GM12892 (cell line): ENCODE data around the gene FGFR2.

Experiments used
- DNase-seq: peaks from one replicate; pipeline ENCODE4 v3.0.0; 2011; ENCODE audit not compliant: insufficient read length
- FAIRE-seq: peaks from 2 replicates; lab custom pipeline; 2011; peaks lifted over from hg19 to GRCh38; lab: Jason Lieb, UNC
- POLR2A ChIP-seq: IDR thresholded peaks from 2 replicates; pipeline ENCODE4 v1.6.1; 2011; ENCODE audit warnings: low read depth, low read length, control low read depth
- POLR2AphosphoS5 ChIP-seq: IDR thresholded peaks from 2 replicates; pipeline ENCODE4 v1.6.1; 2011; ENCODE audit warnings: low read depth, low read length, control low read depth
- TAF1 ChIP-seq: IDR thresholded peaks from 2 replicates; pipeline ENCODE4 v1.6.1; 2011; ENCODE audit warnings: low read depth, mild to moderate bottlenecking, control low read depth, low read length, borderline replicate concordance

Gene FGFR2

DNA sequence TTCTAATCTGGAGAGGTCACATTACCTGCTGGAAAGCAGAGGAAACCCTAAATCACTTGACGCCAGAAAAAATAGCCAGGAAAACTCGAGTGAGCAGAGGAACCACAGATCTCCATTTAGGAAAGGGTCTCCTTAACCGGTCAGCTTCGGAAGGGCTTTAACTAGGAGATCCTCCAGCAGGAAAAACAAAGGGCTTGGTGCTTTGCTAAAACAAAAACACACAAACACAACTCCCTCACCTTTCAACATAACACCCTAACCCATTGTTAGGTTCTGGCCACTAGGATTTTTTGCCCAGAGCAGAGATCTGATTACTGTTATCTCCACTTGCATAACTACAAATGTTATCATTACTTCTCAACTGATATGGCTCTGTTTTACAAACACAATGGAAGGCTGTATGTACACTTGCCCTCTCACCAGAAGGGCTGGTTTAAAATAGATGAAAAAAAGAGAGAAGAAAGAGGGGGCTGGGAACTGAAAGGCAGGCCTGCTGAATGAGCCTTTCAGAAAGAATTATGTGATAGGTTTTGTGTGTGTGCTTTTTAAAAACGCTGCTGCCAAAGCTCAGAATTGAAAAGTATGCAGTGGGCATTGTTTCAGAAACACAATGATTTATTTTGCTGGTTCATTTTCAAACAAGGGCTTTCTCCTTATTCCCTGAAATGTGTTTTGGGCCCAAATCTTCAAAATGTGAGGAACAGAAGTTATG is 161.5 kb downstream of the FGFR2 start:
- DNase-seq (no peak), FAIRE-seq (no peak)
- TF ChIP-seq POLR2AphosphoS5 (no peak), POLR2A (no peak), TAF1 (no peak)

DNA sequence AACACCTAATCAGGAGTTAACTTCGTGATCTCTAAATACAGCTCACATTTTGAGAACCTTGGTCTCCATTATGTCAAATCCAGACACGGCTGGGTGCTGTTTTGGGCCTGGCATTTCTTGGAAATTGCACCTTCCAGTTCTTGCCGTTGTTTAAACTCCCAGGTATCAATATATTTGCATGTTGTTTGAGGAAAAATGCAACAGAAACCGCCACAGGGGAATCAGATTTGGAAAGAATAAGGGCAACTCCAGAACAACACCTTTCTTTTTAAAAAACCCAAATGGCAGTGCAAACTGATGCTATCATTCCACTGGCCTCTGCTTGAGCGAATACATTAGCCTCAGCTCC is 162.0 kb downstream of the FGFR2 start:
- no peak for DNase-seq
- no peak for FAIRE-seq
- no peak for TF ChIP-seq POLR2AphosphoS5
- no peak for TF ChIP-seq TAF1
- no peak for TF ChIP-seq POLR2A

DNA sequence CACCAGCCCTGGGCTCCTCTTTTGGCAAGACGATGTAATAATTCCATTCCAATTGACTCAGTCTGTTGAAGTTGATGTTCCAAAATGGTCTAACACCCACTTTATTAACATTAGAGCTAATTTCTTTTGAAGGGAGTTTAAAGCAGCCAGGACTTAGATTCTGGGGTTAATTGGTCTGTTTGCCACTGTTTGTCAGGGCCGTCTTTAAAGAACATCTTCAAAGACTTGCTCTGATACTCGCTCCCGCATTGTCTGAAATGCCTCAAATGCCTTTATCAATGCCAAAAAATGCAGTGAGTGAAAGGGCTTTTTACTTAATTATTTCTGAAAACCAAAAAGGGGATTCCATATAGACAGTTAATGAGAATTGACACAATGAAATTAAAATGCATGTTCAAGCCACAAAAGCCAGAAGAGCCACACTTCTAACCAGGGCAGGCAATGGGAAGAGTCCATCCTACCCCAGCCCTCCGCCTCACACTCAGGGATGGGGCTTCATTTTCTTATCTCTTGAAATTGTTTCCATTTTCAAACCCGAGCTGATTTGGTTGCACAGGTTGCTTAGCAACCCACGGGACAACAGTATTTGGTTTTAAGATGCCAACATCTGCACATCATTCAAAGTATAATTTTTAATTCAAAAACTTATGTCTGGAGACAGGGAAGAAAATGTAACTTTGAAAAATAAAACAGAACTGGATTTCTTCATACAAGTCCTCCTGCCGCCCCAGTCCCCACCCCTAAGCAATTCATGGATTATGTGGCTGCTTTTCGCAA is 163.0 kb downstream of the FGFR2 start:
- FAIRE-seq: no peak
- DNase-seq: no peak

DNA sequence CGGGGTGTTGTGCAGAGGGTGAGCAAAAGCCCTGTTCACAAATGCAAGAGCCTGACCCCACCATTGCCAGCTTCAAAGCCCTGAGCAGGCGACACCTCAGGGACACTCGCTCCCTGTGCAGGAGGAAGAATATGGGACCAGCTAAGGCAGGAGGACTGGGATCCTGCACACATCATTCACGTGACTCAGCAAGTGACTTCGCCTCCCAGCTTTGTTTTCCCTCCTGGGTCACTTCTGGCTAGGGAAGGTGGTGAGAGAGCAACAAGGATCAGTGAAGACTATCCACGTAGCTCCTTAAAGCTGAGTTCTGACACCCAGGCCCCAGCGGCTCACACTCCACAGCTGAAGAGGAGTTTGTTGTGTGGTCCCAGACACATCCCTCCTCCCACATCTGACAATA is 164.3 kb downstream of the FGFR2 start:
- no peak for FAIRE-seq

More for the DNA sequence above, 163.0 kb downstream of the FGFR2 start:
- TF ChIP-seq POLR2A: no peak
- no peak for TF ChIP-seq TAF1

DNA sequence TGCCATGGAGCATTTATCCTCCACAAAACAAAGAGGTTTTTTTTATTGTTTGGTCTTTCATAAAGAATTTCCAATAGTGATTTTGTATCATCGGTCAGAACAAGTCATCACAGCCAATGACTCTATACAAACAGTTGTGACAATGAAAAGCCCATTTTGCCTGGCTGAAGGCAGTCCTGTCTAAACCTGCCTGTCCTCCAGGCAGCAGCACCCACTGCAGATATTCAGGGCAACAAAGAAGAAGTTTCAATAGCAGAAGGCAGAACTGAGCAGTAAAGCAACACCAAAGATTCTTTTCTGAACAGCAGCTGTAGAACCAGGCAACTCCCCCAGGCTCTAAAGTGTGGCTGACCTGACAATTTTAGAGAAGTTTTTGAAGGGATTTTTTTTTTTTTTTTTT is 169.4 kb downstream of the FGFR2 start:
- no peak for DNase-seq
- TF ChIP-seq TAF1: no peak
- no peak for TF ChIP-seq POLR2A
- no peak for TF ChIP-seq POLR2AphosphoS5
- no peak for FAIRE-seq

More for the DNA sequence above, 164.3 kb downstream of the FGFR2 start:
- DNase-seq: no peak
- TF ChIP-seq POLR2A (no peak), POLR2AphosphoS5 (no peak), TAF1 (no peak)
